Kidney epithelial cell (primary cell): ENCODE results near the gene PIN1. TPM values are rescaled to one million over a fixed set of nuclear protein-coding genes. Genes with fewer than 3 reads are reported as not detected.

ENCODE experiments used
- DNase-seq: peaks from one replicate; pipeline ENCODE4 v3.0.0-alpha.2; 2010; ENCODE audit warnings: low read depth
- H3K27me3 ChIP-seq: 2 replicates; pipeline ENCODE4 v1.6.0; 2011; ENCODE audit warnings: low read length; ENCODE audit not compliant: control insufficient read depth, insufficient read depth
- H3K36me3 ChIP-seq: 2 replicates; pipeline ENCODE4 v1.5.1; 2011; ENCODE audit warnings: low read length; ENCODE audit not compliant: control insufficient read depth, insufficient read depth
- H3K4me3 ChIP-seq: 2 replicates; pipeline ENCODE4 v1.5.1; 2011; ENCODE audit warnings: low read depth, mild to moderate bottlenecking, control low read depth, low read length
- CTCF ChIP-seq: IDR thresholded peaks from 2 replicates; pipeline ENCODE4 v1.5.1; 2011; ENCODE audit warnings: mild to moderate bottlenecking, moderate library complexity, low read length, control low read depth, inconsistent platforms; ENCODE audit not compliant: insufficient read depth, poor library complexity, severe bottlenecking
- total RNA-seq: library from RNA; depleted of rRNA; stranded (reverse); fragments of >200 nt; gene quantifications from 2 replicates; pipeline ENCODE4 v1.2.3, GENCODE V29; 2015

Gene PIN1
- total RNA-seq, 1 donor from 2014 or later = 102 TPM

- H3K27me3 ChIP-seq = no peaks in the 10 kb centered on the region
- no peak for TF ChIP-seq CTCF
- DNase-seq = no peak
- peak overlapping the region; percentile 84 for H3K4me3 ChIP-seq
- no peaks in the 10 kb centered on the region for H3K36me3 ChIP-seq
Measured at GRCh38 chr19:9828551-9829063, 6.5 kb upstream of the PIN1 start.

- H3K27me3 ChIP-seq = no peaks in the 10 kb centered on the region
- H3K4me3 ChIP-seq = peak overlapping the region; percentile 66
- TF ChIP-seq CTCF = no peak
- H3K36me3 ChIP-seq = no peaks in the 10 kb centered on the region
- DNase-seq = no peak
Measured at GRCh38 chr19:9834307-9834725, 802 bp upstream of the PIN1 start.

- no peaks in the 10 kb centered on the region for H3K36me3 ChIP-seq
- DNase-seq = no peak
- H3K4me3 ChIP-seq = peak overlapping the region; percentile 92
- no peak for TF ChIP-seq CTCF
- H3K27me3 ChIP-seq = no peaks in the 10 kb centered on the region
Measured at GRCh38 chr19:9835507-9835949, 410 bp downstream of the PIN1 start.

- TF ChIP-seq CTCF = no peak
- DNase-seq = no peak
- no peaks in the 10 kb centered on the region for H3K36me3 ChIP-seq
- no peaks in the 10 kb centered on the region for H3K27me3 ChIP-seq
- peak overlapping the region; percentile 92 for H3K4me3 ChIP-seq
Measured at GRCh38 chr19:9836021-9836420, 903 bp downstream of the PIN1 start.

- TF ChIP-seq CTCF = no peak
- H3K4me3 ChIP-seq = no peak overlapping the region
- H3K27me3 ChIP-seq = no peaks in the 10 kb centered on the region
- DNase-seq = no peak
- peaks cover 3% of the 10 kb centered on the region for H3K36me3 ChIP-seq
Measured at GRCh38 chr19:9838324-9838723, 3.2 kb downstream of the PIN1 start.

- TF ChIP-seq CTCF = no peak
- Histone ChIP-seq H3K36me3 (peaks cover 3% of the 10 kb centered on the region), H3K27me3 (no peaks in the 10 kb centered on the region), H3K4me3 (no peak overlapping the region)
- no peak for DNase-seq
Measured at GRCh38 chr19:9839415-9839814, 4.3 kb downstream of the PIN1 start.
